ENCODE measurements around the gene PTGDS.

The PTGDS gene

GRCh38 chr9:136974817-136975535 lies 2.3 kb upstream of the PTGDS start:
- no peak for DNase-seq

GRCh38 chr9:136975644-136976043 lies 1.7 kb upstream of the PTGDS start:
- DNase-seq, result no peak

GRCh38 chr9:136977649-136978072 lies 357 bp downstream of the PTGDS start:
- DNase-seq, result no peak

- DNase-seq, result peak; percentile 83
These were observed 965 bp downstream of the PTGDS start for GRCh38 chr9:136978073-136978864.

- no peak for DNase-seq
These were observed 1.7 kb downstream of the PTGDS start for GRCh38 chr9:136978865-136979544.

- no peak for DNase-seq
These were observed 2.7 kb downstream of the PTGDS start for GRCh38 chr9:136979769-136980587.

- DNase-seq, result no peak
These were observed 3.6 kb downstream of the PTGDS start for GRCh38 chr9:136980669-136981478.

- no peak for DNase-seq
These were observed 4.4 kb downstream of the PTGDS start for GRCh38 chr9:136981588-136982231.

- no peak for DNase-seq
These were observed 5.1 kb downstream of the PTGDS start, which contains the start of gene LCNL1 for GRCh38 chr9:136982232-136983051. LCNL1 (plus strand) TSS chr9:136982993; CDS start chr9:136983587, 594 bp downstream.

- DNase-seq, result no peak
These were observed 5.9 kb downstream of the PTGDS start for GRCh38 chr9:136983167-136983566.

GRCh38 chr9:136983656-136984314 lies 6.5 kb downstream of the PTGDS start:
- DNase-seq, result no peak

GRCh38 chr9:136984464-136985026 lies 7.2 kb downstream of the PTGDS start:
- DNase-seq, result no peak

- DNase-seq, result peak; percentile 34
These were observed 7.8 kb downstream of the PTGDS start for GRCh38 chr9:136985027-136985602.

GRCh38 chr9:136985853-136986252 lies 8.5 kb downstream of the PTGDS start:
- DNase-seq, result no peak

- DNase-seq, result no peak
These were observed 11.6 kb downstream of the PTGDS start for GRCh38 chr9:136988872-136989271.

- DNase-seq, result no peak
These were observed 13.1 kb downstream of the PTGDS start for GRCh38 chr9:136990242-136990911.

GRCh38 chr9:136991993-136992818 lies 14.9 kb downstream of the PTGDS start, which contains the start of gene PAXX:
PAXX (plus strand) TSS chr9:136992422; CDS start chr9:136992444, 22 bp downstream.
- DNase-seq, result peak; percentile 94

Data from eye (tissue), 1 donor.